Measurements from ENCODE around the gene REV1.

- no peak for TF ChIP-seq CTCF (IDR thresholded peaks at IDR 0.05)
- TF ChIP-seq POLR2A (IDR thresholded peaks at IDR 0.05): no peak
Observed at GRCh38 chr2:99439971-99440505, 49.8 kb downstream of the REV1 start.
